BJ (cell line): ENCODE results near the gene RALB. TPM values are rescaled to one million over a fixed set of nuclear protein-coding genes. Genes with fewer than 3 reads are reported as not detected.

Experiments
- CTCF ChIA-PET: fragments of 350-600 bp; formaldehyde crosslinking; extraction: SDS; loops from one replicate; lab custom pipeline; 2021; ENCODE audit warnings: antibody characterized with exemption, inconsistent platforms; lab: Yijun Ruan, JAX
- POLR2A ChIA-PET: fragments of 300-600 bp; sonication (Branson Sonifier 250); formaldehyde crosslinking; extraction: SDS; loops from one replicate; lab custom pipeline; 2021; ENCODE audit warnings: antibody characterized with exemption; lab: Charles Lee
- DNase-seq: peaks from one replicate; pipeline ENCODE4 v3.0.0-alpha.2; 2011; ENCODE audit warnings: low read depth
- H3K27me3 ChIP-seq: 2 replicates; pipeline ENCODE4 v1.6.0; 2011; ENCODE audit warnings: low read length; ENCODE audit not compliant: control insufficient read depth, insufficient read depth
- H3K36me3 ChIP-seq: 2 replicates; pipeline ENCODE4 v1.5.1; 2011; ENCODE audit warnings: low read length; ENCODE audit not compliant: control insufficient read depth, insufficient read depth
- H3K4me3 ChIP-seq: 2 replicates; pipeline ENCODE4 v1.5.1; 2011; ENCODE audit warnings: low read depth, mild to moderate bottlenecking, control low read depth, low read length
- CTCF ChIP-seq: IDR thresholded peaks from 2 replicates; pipeline ENCODE4 v1.5.1; 2011; ENCODE audit warnings: low read depth, mild to moderate bottlenecking, control low read depth, inconsistent platforms, low read length, moderate library complexity; ENCODE audit not compliant: insufficient read depth
- polyA plus RNA-seq: library from polyadenylated mRNA; depleted of rRNA; stranded (reverse); fragments of >200 nt; gene quantifications from 2 replicates; pipeline ENCODE4 v1.2.3, GENCODE V29; 2011

Gene RALB
- polyA plus RNA-seq, 1 experiment = 33.3 TPM

GRCh38 chr2:120283649-120284048 is 31.0 kb downstream of the RALB start:
- Histone ChIP-seq H3K27me3 (no peaks in the 10 kb centered on the region), H3K36me3 (peaks cover 5% of the 10 kb centered on the region), H3K4me3 (no peak overlapping the region)
- DNase-seq = no peak
- POLR2A ChIA-PET = interaction anchor here (0.6 to 0.7 kb wide), 2 partner anchors 20 to 78 kb away, joined by 4 read pairs; no protein-coding TSS in a partner anchor
- peak; percentile 32 for TF ChIP-seq CTCF
- CTCF ChIA-PET = interaction anchor here (0.6 to 1.9 kb wide), 8 partner anchors 12 to 394 kb away, joined by 3 to 7 read pairs (median 4); no protein-coding TSS in a partner anchor

DNA sequence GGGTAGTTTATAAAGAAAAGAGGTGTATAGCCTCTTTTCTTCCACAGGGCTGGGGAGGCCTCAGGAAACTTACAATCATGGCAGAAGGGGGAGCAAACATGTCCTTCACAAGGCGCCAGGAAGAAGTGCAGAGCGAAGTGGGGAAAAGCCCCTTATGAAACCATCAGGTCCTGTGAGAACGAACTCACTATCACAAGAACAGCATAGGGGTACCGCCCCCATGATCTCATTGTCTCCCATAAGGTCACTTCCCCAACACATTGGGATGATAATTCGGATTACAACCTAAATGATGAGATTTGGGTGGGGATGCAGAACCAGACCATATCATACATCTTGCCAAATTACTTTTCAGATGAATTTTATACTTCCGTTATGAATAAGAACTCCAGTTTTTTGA is 32.4 kb downstream of the RALB start:
- peaks cover 1% of the 10 kb centered on the region for H3K36me3 ChIP-seq
- DNase-seq = no peak
- H3K27me3 ChIP-seq = no peaks in the 10 kb centered on the region
- no peak overlapping the region for H3K4me3 ChIP-seq
- POLR2A ChIA-PET = no interaction called here
- CTCF ChIA-PET = no interaction called here
- TF ChIP-seq CTCF = no peak

DNA sequence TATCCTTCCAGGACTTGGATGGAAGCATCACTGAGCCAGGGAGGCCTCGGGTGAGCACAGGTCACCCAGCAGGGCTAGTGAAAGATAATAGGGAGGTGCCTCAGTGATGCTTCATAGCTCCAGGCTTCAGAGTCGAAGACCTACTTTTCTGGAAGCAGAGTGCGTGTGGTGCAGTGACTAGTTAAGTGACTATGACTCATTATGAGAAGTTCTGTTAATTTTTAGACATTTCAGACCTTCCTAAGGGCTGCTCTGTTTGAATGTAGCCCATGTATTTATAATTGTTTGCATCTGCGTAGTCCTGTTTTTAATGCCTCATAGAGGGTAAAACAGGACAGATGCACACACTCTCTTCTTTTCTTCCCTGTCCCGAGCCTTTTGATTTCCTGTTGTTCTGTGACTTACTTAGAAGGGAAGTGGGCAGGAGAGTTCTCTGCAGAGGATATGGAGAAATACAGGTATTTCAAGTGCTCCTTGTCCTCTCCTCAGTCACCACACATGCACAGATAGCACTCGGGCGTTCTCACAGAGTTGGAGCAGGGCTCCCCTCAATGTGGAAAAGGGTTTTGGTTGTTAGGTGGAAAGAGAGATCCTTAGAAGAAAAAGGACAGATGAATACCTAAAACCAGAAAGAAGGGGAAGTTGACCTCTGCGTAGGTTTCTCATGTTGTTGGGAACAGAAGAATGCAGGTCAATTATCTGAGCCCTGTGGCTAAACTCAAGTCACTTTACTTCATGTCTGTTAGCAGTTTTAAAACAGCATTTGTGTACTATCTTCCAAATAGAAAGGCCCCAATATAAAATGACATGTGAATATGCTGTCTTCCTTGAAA is 34.7 kb downstream of the RALB start:
- CTCF ChIA-PET = no interaction called here
- no peaks in the 10 kb centered on the region for H3K27me3 ChIP-seq
- DNase-seq = peak; percentile 80
- TF ChIP-seq CTCF = no peak
- no peak overlapping the region for H3K4me3 ChIP-seq
- POLR2A ChIA-PET = no interaction called here
- H3K36me3 ChIP-seq = no peaks in the 10 kb centered on the region; the same call in none of the 2 replicates

DNA sequence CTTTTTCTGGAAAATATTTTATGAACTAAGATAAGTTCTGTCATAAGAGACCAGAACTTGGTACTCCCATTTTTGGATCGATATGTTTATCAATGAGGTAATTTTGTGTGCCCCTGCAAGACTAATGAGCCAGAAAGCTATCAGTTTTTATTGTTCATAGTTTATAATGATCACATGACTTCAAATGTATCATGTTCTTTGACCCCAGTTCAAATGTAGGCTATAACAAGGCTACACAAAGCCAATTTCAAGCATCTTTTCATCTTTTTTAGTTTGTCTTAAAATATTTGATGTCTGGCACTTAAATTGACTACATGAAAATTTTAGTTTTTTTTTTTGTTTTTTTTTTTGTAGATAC is 35.3 kb downstream of the RALB start:
- POLR2A ChIA-PET = no interaction called here
- no peak for DNase-seq
- TF ChIP-seq CTCF = no peak
- CTCF ChIA-PET = no interaction called here
- Histone ChIP-seq H3K4me3 (no peak overlapping the region), H3K27me3 (no peaks in the 10 kb centered on the region), H3K36me3 (no peaks in the 10 kb centered on the region; the same call in none of the 2 replicates)

GRCh38 chr2:120289221-120289906 is 36.7 kb downstream of the RALB start:
- Histone ChIP-seq H3K36me3 (peaks cover 2% of the 10 kb centered on the region), H3K27me3 (no peaks in the 10 kb centered on the region), H3K4me3 (no peak overlapping the region)
- ChIA-PET CTCF (interaction anchor here (0.6 to 1.3 kb wide), 2 partner anchors 9 to 26 kb away, joined by 3 read pairs; no protein-coding TSS in a partner anchor), POLR2A (no interaction called here)
- 0 out of 2 replicates have a peak, but pooled peaks have one; percentile 10 for TF ChIP-seq CTCF
- DNase-seq = no peak
